ENCODE results near the gene ERC2.

DNA sequence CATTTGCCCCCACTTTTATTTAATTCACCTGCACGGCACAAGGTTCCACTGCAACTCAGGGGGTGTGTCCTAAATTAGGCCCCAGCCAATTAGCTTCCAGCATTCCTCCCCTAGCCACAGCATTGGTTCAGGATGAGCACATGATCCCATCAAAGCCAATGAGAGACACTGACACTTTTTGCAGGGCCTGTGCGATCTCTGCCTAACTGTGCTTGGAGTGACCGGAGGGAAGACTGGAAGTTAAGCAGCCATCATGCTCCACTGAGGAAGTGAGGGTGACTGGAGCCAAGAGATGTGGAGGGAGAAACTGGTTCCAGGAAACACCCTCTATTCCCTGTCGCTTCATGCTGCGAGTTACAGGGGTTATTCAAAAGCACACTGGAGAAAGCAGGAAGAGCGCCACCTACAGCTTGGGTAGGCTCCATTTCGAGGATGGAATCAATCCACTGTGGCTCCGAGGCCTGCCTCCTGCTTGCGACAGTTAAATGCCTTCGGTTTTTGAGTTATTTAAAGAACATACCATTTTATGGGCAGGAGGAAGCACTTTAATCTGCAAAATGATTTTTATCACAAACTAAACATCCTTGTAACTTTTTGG lies 858.9 kb downstream of the ERC2 start:
- TF ChIP-seq POLR2A (IDR thresholded peaks at IDR 0.05) = no peak
- TF ChIP-seq, protein P1, sequence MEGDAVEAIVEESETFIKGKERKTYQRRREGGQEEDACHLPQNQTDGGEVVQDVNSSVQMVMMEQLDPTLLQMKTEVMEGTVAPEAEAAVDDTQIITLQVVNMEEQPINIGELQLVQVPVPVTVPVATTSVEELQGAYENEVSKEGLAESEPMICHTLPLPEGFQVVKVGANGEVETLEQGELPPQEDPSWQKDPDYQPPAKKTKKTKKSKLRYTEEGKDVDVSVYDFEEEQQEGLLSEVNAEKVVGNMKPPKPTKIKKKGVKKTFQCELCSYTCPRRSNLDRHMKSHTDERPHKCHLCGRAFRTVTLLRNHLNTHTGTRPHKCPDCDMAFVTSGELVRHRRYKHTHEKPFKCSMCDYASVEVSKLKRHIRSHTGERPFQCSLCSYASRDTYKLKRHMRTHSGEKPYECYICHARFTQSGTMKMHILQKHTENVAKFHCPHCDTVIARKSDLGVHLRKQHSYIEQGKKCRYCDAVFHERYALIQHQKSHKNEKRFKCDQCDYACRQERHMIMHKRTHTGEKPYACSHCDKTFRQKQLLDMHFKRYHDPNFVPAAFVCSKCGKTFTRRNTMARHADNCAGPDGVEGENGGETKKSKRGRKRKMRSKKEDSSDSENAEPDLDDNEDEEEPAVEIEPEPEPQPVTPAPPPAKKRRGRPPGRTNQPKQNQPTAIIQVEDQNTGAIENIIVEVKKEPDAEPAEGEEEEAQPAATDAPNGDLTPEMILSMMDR (IDR thresholded peaks at IDR 0.05) = no peak

All from breast epithelium (tissue), 3 donors.